ENCODE measurements around the gene SASH1. TPM values are rescaled to one million over a fixed set of nuclear protein-coding genes. Genes with fewer than 3 reads are reported as not detected.

Gene SASH1
- total RNA-seq, 2 donors from 2014 or later, result 14.9 to 16.4 TPM

- Histone ChIP-seq H3K9ac (ENCODE audit: low read depth in 2 of 2, low read length in 2 of 2) (no peak overlapping the region), H3K36me3 (no peaks in the 10 kb centered on the region), H3K4me1 (no peaks in the 10 kb centered on the region), H3K27me3 (no peaks in the 10 kb centered on the region), H3K9me3 (no peaks in the 10 kb centered on the region), H3K4me3 (no peak overlapping the region), H3K27ac (no peak overlapping the region)
- intact Hi-C loops (cut with DNase I), result no loop called here
- TF ChIP-seq, protein P1, sequence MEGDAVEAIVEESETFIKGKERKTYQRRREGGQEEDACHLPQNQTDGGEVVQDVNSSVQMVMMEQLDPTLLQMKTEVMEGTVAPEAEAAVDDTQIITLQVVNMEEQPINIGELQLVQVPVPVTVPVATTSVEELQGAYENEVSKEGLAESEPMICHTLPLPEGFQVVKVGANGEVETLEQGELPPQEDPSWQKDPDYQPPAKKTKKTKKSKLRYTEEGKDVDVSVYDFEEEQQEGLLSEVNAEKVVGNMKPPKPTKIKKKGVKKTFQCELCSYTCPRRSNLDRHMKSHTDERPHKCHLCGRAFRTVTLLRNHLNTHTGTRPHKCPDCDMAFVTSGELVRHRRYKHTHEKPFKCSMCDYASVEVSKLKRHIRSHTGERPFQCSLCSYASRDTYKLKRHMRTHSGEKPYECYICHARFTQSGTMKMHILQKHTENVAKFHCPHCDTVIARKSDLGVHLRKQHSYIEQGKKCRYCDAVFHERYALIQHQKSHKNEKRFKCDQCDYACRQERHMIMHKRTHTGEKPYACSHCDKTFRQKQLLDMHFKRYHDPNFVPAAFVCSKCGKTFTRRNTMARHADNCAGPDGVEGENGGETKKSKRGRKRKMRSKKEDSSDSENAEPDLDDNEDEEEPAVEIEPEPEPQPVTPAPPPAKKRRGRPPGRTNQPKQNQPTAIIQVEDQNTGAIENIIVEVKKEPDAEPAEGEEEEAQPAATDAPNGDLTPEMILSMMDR (IDR thresholded peaks at IDR 0.05), result no peak
- DNase-seq, result no peak
Observed at GRCh38 chr6:148563066-148563465, 220.4 kb downstream of the SASH1 start.

GRCh38 chr6:148564494-148565035 lies 221.9 kb downstream of the SASH1 start:
- H3K27ac ChIP-seq, result no peak overlapping the region
- no peak overlapping the region for H3K9ac ChIP-seq (ENCODE audit: low read depth in 2 of 2, low read length in 2 of 2)
- H3K4me3 ChIP-seq, result no peak overlapping the region
- H3K27me3 ChIP-seq, result no peaks in the 10 kb centered on the region
- H3K4me1 ChIP-seq, result no peaks in the 10 kb centered on the region
- intact Hi-C loops (cut with DNase I), result no loop called here
- H3K9me3 ChIP-seq, result no peaks in the 10 kb centered on the region
- DNase-seq, result no peak
- TF ChIP-seq, protein P1 (IDR thresholded peaks at IDR 0.05), result no peak
- H3K36me3 ChIP-seq, result no peaks in the 10 kb centered on the region

GRCh38 chr6:148565321-148565926 lies 222.8 kb downstream of the SASH1 start:
- no peak for DNase-seq
- Histone ChIP-seq H3K4me1 (no peaks in the 10 kb centered on the region), H3K9ac (ENCODE audit: low read depth in 2 of 2, low read length in 2 of 2) (no peak overlapping the region), H3K9me3 (no peaks in the 10 kb centered on the region), H3K27ac (no peak overlapping the region), H3K4me3 (no peak overlapping the region), H3K27me3 (no peaks in the 10 kb centered on the region), H3K36me3 (no peaks in the 10 kb centered on the region)
- TF ChIP-seq, protein P1 (IDR thresholded peaks at IDR 0.05), result no peak
- intact Hi-C loops (cut with DNase I), result no loop called here

- Histone ChIP-seq H3K9ac (ENCODE audit: low read depth in 2 of 2, low read length in 2 of 2) (no peak overlapping the region), H3K27ac (no peak overlapping the region)
Observed at GRCh38 chr6:148565930-148566663, 223.5 kb downstream of the SASH1 start.

GRCh38 chr6:148566664-148567350 lies 224.2 kb downstream of the SASH1 start:
- no peak overlapping the region for H3K9ac ChIP-seq (ENCODE audit: low read depth in 2 of 2, low read length in 2 of 2)
- intact Hi-C loops (cut with DNase I), result no loop called here

More at GRCh38 chr6:148565930-148566663, 223.5 kb downstream of the SASH1 start:
- intact Hi-C loops (cut with DNase I), result no loop called here
- no peaks in the 10 kb centered on the region for H3K4me1 ChIP-seq
- no peaks in the 10 kb centered on the region for H3K27me3 ChIP-seq
- no peaks in the 10 kb centered on the region for H3K9me3 ChIP-seq
- no peak for DNase-seq
- H3K36me3 ChIP-seq, result no peaks in the 10 kb centered on the region
- TF ChIP-seq, protein P1 (IDR thresholded peaks at IDR 0.05), result no peak
- no peak overlapping the region for H3K4me3 ChIP-seq

More at GRCh38 chr6:148566664-148567350, 224.2 kb downstream of the SASH1 start:
- Histone ChIP-seq H3K27ac (no peak overlapping the region), H3K27me3 (no peaks in the 10 kb centered on the region), H3K36me3 (no peaks in the 10 kb centered on the region), H3K9me3 (no peaks in the 10 kb centered on the region), H3K4me1 (no peaks in the 10 kb centered on the region), H3K4me3 (no peak overlapping the region)
- no peak for DNase-seq
- TF ChIP-seq, protein P1 (IDR thresholded peaks at IDR 0.05), result no peak
